ENCODE measurements around the gene MAD2L1BP. TPM values are rescaled to one million over a fixed set of nuclear protein-coding genes. Genes with fewer than 3 reads are reported as not detected.

Gene MAD2L1BP
- total and polyA plus RNA-seq, 2 of the 13 experiments (the other 11 are each of a cell fraction or from before 2014, with no cell fraction given): 54.2 to 55.5 TPM

DNA sequence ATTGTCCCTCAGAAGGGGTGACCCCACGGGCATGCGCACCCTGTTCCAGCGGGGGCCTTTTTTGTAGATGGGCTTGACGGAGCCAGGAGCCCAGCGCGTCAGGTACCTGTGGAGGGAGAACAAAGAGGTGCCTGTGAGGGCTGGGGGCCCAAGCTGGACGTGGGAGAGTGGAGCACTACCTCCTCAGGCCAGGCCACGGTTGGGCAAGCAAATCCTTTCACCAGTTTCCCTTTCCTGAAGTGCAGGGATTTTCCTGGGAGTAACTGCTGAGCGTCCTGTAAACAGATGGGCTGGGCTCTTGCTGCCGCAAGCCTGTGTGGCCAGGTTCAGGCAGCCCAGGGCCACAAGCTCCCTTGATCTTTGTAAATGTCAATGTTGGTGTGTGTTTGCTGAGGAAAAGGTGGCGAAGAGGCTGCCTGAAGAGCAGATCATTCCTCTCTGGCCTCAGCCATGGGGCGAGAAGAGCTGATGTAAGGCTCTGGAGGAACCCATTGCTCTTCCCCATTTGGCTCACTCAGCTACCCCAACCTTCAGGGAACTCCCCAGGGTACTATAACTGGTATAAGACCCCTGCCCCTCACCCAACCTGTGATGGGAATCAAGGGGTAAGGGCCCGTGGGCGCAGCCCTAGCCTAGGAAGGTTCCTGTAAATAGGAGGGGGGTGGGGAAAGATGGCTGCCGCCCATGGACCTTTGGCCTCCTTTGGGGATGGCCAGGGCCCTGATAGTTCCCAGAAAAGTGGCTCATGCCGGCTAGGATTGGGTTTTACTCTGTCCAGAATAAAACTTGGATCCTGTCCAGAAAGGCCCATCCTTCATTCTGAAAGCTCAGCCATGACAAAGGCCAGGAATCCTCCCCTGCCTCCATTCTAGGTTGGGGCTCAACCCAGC lies 36.4 kb downstream of the MAD2L1BP start (continued):
- TF ChIP-seq KDM4B (CRISPR knock-in tag; IDR thresholded peaks at IDR 0.05): 0 out of 2 replicates have a peak, but pooled peaks have one; percentile 62
- peak; percentile 34 for TF ChIP-seq ZEB1 (IDR thresholded peaks at IDR 0.05; ENCODE audit: insufficient replicate concordance, low read depth)
- no peak for TF ChIP-seq PHB2 (IDR thresholded peaks at IDR 0.05; ENCODE audit: partially characterized antibody)
- TF ChIP-seq IRF2 (CRISPR knock-in tag; IDR thresholded peaks at IDR 0.05): peak; percentile 66; the same call in 1 of the 2 replicates
- TF ChIP-seq THAP9 (CRISPR knock-in tag; IDR thresholded peaks at IDR 0.05; ENCODE audit: borderline replicate concordance): no peak
- no peak for TF ChIP-seq ZKSCAN1 (IDR thresholded peaks at IDR 0.05; ENCODE audit: low read length)
- TF ChIP-seq FOXC1 (CRISPR knock-in tag; IDR thresholded peaks at IDR 0.05; ENCODE audit: borderline replicate concordance): 0 out of 2 replicates have a peak, but pooled peaks have one; percentile 28
- TF ChIP-seq ZNF776 (CRISPR knock-in tag; IDR thresholded peaks at IDR 0.05): peak; percentile 74; the same call in 1 of the 2 replicates
- TF ChIP-seq, protein P1, sequence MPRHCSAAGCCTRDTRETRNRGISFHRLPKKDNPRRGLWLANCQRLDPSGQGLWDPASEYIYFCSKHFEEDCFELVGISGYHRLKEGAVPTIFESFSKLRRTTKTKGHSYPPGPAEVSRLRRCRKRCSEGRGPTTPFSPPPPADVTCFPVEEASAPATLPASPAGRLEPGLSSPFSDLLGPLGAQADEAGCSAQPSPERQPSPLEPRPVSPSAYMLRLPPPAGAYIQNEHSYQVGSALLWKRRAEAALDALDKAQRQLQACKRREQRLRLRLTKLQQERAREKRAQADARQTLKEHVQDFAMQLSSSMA (CRISPR knock-in tag; IDR thresholded peaks at IDR 0.05): no peak
- TF ChIP-seq KLF12 (CRISPR knock-in tag; IDR thresholded peaks at IDR 0.05; ENCODE audit: borderline replicate concordance): no peak
- 0 out of 2 replicates have a peak, but pooled peaks have one; percentile 12 for TF ChIP-seq GABPB1 (CRISPR knock-in tag; IDR thresholded peaks at IDR 0.05)
- TF ChIP-seq POLR2AphosphoS5 (IDR thresholded peaks at IDR 0.05; ENCODE audit: low read depth, low read length): peak; percentile 47
- TF ChIP-seq ZNF333 (CRISPR knock-in tag; IDR thresholded peaks at IDR 0.05; ENCODE audit: borderline replicate concordance): no peak
- no peak for TF ChIP-seq GTF3A (CRISPR knock-in tag; conservative IDR thresholded peaks at IDR 0.05)
- TF ChIP-seq ZNF788 (CRISPR knock-in tag; IDR thresholded peaks at IDR 0.05; ENCODE audit: borderline replicate concordance): peak; percentile 63; the same call in 1 of the 2 replicates
- TF ChIP-seq NFYC (CRISPR knock-in tag; IDR thresholded peaks at IDR 0.05): no peak
- 0 out of 2 replicates have a peak, but pooled peaks have one; percentile 45 for TF ChIP-seq KAT8 (CRISPR knock-in tag; IDR thresholded peaks at IDR 0.05)
- TF ChIP-seq ZNF232 (CRISPR knock-in tag; IDR thresholded peaks at IDR 0.05; ENCODE audit: borderline replicate concordance): no peak; the same call in 1 of the 2 replicates
- peak; percentile 25; the same call in 1 of the 2 replicates for TF ChIP-seq NFKB2 (CRISPR knock-in tag; IDR thresholded peaks at IDR 0.05; ENCODE audit: borderline replicate concordance)
